ENCODE data around the gene CTSO.
"Not testable (repeated sequence)": the region's sequence is repeated elsewhere in the genome, so short reads cannot be mapped to it uniquely, and the experiment has no call there.

The CTSO gene

GRCh38 chr4:155943605-155944291, 9.9 kb downstream of the CTSO start:
- no peak for TF ChIP-seq CTCF (IDR thresholded peaks at IDR 0.05; ENCODE audit: low read depth, low read length)
- H3K4me3 ChIP-seq (ENCODE audit: low read depth, low read length) = no peak overlapping the region

GRCh38 chr4:155941820-155942219, 11.8 kb downstream of the CTSO start:
- no peak overlapping the region for H3K4me3 ChIP-seq (ENCODE audit: low read depth, low read length)
- no peak for TF ChIP-seq CTCF (IDR thresholded peaks at IDR 0.05; ENCODE audit: low read depth, low read length)

- TF ChIP-seq CTCF (IDR thresholded peaks at IDR 0.05; ENCODE audit: low read depth, low read length) = no peak
- no peak overlapping the region for H3K4me3 ChIP-seq (ENCODE audit: low read depth, low read length)
These were observed 12.4 kb downstream of the CTSO start for GRCh38 chr4:155941085-155941790.

- H3K4me3 ChIP-seq (ENCODE audit: low read depth, low read length) = no peak overlapping the region
- TF ChIP-seq CTCF (IDR thresholded peaks at IDR 0.05; ENCODE audit: low read depth, low read length) = no peak
These were observed 18.2 kb downstream of the CTSO start for GRCh38 chr4:155935389-155935986.

- H3K4me3 ChIP-seq (ENCODE audit: low read depth, low read length) = not testable (repeated sequence)
These were observed 19.0 kb downstream of the CTSO start for GRCh38 chr4:155934634-155935033.

GRCh38 chr4:155931634-155932033, 22.0 kb downstream of the CTSO start:
- H3K4me3 ChIP-seq (ENCODE audit: low read depth, low read length) = no peak overlapping the region
- TF ChIP-seq CTCF (IDR thresholded peaks at IDR 0.05; ENCODE audit: low read depth, low read length) = no peak

GRCh38 chr4:155930330-155930729, 23.3 kb downstream of the CTSO start:
- no peak for TF ChIP-seq CTCF (IDR thresholded peaks at IDR 0.05; ENCODE audit: low read depth, low read length)
- H3K4me3 ChIP-seq (ENCODE audit: low read depth, low read length) = no peak overlapping the region

Measured in WI38 (cell line).